ENCODE measurements around the gene FBXW9.
"Not testable (repeated sequence)": the region's sequence is repeated elsewhere in the genome, so short reads cannot be mapped to it uniquely, and the experiment has no call there.

The FBXW9 gene

DNA sequence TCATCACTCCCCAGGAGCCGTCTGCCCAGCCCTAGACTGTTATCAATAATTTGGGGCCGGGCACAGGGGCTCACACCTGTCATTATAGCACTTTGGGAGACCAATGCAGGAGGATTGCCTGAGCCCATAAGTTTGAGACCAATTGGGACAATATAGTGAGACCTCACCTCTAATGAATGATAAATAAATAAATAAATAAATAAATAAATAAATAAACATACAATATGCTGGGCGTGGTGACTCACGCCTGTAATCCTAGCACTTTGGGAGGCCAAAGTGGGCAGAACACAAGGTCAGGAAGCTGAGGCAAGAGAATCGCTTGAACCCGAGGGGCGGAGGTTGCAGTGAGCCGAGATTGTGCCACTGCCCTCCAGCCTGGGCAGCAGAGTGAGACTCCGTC is 16.9 kb upstream of the FBXW9 start:
- not testable (repeated sequence) for DNase-seq

GRCh38 chr19:12712077-12712476 is 15.6 kb upstream of the FBXW9 start:
- DNase-seq: not testable (repeated sequence)

- DNase-seq: no peak
Observed at GRCh38 chr19:12711187-12711586, 14.8 kb upstream of the FBXW9 start.

GRCh38 chr19:12708641-12709040 is 12.2 kb upstream of the FBXW9 start:
- no peak for DNase-seq

DNA sequence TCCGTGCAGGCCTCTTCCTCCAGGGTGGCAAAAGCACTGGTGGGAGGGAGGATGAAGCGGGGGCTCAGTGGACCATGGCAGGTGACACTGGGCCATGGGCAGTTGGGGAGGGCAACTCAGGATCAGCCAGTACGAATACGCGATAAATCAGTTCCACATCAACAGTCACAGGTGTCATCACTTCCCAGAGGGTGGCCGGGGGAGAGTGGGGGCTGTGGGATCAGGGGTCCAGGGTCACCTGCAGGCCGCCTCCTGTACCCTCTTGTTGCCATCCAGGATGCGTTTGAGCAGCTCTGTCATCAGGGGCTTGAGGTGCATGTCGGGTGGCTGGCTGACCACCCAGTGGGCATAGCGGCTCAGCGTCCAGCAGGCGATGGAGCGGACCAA is 9.9 kb upstream of the FBXW9 start:
- DNase-seq: no peak

- DNase-seq: no peak
Observed at GRCh38 chr19:12705654-12706331, 9.4 kb upstream of the FBXW9 start.

GRCh38 chr19:12705169-12705568 is 8.7 kb upstream of the FBXW9 start:
- no peak for DNase-seq

- DNase-seq: no peak
Observed at GRCh38 chr19:12703046-12703445, 6.6 kb upstream of the FBXW9 start.

DNA sequence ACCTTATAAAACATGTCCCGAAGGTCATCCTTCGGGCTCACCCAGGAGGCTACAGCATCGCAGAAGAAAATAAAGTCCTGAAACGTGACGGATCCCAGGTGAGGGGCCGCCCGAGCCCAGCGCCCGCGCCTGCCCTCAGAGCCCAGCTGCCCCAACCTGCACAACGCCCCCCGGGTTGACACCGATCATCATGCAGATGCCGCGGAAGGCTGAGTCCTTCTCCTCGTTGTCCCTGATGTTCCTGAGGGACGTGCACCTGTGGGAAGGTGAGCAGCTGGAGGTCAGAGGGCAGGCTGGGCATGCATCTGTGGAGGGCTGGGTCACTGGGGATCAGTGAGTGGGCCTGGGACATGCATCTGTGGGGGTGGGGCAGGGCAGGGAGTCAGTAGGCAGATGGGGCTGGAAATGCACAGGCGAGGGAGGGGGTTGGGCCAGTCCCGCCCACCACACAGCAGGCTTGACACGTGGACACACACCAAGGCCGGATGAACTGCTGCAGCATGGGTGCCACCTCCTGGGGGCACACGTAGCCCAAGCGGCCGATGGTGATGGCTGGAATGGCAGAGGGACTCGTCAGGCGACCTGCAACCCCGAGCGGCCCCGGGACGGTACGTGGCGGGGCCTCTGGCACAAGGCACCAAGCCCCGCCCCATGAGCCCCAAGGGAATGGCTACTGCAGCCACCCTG is 5.3 kb upstream of the FBXW9 start:
- no peak for DNase-seq

DNA sequence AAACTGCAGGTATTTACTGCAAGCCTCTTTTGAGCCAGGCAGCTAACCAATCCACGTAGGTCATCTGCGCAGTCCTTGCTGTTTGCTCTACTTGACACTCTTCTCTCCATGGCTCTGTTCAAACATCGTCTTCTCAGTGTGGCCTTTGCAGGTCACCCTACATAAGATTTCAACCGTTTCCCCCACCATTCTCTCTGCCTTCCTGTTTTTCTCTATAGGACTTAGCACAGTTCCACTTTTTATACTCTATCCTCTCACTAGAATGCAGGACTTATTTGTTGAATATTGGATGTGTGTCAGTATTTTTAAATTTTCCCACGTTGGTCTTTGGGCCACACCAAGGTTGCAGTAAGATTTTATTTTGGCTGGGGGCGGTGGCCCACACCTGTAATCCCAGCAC is 1.7 kb upstream of the FBXW9 start:
- no peak for DNase-seq

DNA sequence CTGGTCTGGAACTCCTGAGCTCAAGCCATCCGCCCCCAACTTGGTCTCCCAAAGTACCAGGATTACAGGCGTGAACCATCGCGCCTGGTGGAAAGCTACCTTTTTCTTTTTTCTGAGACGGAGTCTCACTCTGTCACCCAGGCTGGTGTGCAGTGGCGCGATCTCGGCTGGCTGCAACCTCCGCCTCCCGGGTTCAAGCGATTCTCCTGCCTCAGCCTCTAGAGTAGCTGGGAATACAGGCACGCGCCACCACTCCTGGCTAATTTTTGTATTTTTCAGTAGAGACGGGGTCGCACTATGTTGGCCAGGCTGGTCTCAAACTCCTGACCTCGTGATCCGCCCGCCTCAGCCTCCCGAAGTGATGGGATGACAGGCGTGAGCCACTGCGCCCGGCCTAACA is 994 bp upstream of the FBXW9 start:
- not testable (repeated sequence) for DNase-seq

GRCh38 chr19:12695997-12696365 is 450 bp downstream of the FBXW9 start:
- no peak for DNase-seq

DNA sequence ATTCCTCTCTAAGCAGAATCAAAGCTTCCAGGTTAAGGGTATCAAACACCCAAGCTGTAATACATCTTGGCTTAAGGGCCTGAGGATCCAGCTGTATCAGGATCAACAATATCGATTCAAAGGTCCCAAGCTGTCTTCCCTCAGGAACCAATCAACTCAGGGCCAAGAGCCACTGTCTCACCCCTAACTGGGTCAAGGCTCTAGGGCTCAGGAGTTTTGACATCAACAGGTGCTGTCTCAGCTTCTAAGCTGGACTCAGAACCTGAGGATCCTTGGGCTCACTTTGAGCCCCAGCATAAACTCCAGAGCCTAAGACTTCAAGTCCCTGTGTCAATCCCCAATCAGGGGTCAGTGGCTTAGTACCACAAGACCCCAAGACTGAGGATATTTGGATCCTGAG is 917 bp downstream of the FBXW9 start:
- DNase-seq: no peak

DNA sequence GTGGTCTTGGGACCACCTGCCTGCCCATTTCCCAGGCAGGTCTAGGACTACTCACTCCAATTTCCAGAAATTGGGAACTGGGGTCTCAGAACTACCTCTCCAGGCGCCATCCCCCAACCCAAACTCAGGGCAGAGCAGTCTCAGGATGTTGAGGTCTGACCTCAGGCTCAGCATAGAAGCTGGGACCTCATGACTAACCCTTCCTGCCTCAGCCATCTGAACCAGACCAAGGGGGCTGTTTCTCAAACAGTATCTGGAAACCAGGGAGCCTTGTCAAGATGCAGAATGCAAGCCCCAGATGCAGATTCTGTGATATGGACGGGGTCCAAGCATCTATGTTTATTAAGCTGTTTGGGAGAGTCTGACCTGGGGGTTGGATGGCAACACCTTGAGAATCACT is 1.3 kb downstream of the FBXW9 start:
- DNase-seq: no peak

GRCh38 chr19:12694641-12695040 is 1.8 kb downstream of the FBXW9 start:
- no peak for DNase-seq

DNA sequence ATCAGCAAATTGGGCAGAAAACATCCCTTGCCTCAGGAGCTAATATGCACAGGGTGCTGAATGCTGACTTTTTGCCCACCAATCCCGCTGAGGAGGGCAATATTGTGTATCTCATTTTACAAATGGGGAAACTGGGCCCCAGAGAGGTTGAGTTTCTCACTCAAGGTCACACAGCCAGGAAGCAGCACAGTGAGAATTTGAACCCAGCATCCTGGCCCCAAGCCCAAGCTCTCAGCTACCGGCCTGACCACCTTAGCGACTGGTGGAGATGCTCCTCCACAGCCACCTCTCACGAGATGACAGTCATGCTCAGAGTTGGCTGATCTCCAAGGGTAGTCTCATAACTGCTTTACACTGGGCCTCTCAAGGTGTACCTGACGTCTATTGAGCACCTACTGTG is 3.5 kb downstream of the FBXW9 start:
- no peak for DNase-seq

DNA sequence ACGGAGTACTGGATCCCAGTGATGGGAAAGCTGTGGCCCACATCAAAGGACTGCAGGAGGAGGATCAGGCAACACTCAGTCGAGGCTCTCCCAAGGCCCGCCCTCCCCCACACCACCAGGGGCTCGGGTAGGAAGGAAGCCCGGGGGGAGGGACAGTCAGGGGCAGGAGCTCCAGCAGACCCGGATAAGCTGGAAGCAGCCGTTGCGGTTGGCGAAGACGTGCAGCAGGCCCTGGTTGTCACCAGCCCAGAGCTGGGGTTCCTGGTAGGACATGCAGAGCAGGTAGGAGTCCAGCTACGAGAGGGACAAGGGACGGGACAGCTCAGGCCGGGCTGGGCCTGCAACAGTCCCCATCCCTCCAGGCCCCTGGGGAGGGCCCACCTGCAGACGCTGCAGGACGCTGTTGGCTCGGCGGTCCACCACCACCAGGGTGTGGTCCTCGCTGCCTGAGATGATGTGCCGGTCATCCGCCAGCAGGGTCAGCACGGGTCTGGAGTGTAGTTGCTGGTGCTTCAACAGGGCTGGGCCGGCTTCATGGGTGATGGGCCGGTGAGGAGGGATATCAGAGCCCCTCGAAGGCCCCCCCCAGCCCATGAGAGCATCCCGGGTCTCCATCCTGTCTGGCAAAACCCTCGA is 6.7 kb downstream of the FBXW9 start:
- DNase-seq: no peak

GRCh38 chr19:12689012-12689411 is 7.4 kb downstream of the FBXW9 start:
- no peak for DNase-seq

- no peak for DNase-seq
Observed at GRCh38 chr19:12687496-12688196, 8.8 kb downstream of the FBXW9 start, which contains the start of gene GNG14. GNG14 (plus strand) TSS chr19:12687998; CDS start chr19:12688049, 51 bp downstream.

GRCh38 chr19:12685831-12686230 is 10.6 kb downstream of the FBXW9 start:
- no peak for DNase-seq

- no peak for DNase-seq
Observed at GRCh38 chr19:12681074-12681987, 15.1 kb downstream of the FBXW9 start, which contains the start of gene DHPS. DHPS (minus strand) TSS chr19:12681880; CDS start chr19:12681766, 114 bp downstream.

- no peak for DNase-seq
Observed at GRCh38 chr19:12680034-12680433, 16.4 kb downstream of the FBXW9 start.

Data from cortex of kidney (tissue), 1 donor.